Ishikawa (cell line): Measurements from ENCODE around the gene SHC1.

Experiments used
- CEBPB ChIP-seq: IDR thresholded peaks from 2 replicates; pipeline ENCODE4 v1.6.1; 2012
- CREB1 ChIP-seq: IDR thresholded peaks from 2 replicates; pipeline ENCODE4 v1.6.1; 2012; ENCODE audit warnings: low read depth
- EGR1 ChIP-seq: IDR thresholded peaks from 2 replicates; pipeline ENCODE4 v1.6.1; 2012
- EP300 ChIP-seq: IDR thresholded peaks from 2 replicates; pipeline ENCODE4 v1.6.1; 2012; ENCODE audit warnings: borderline replicate concordance
- FOXM1 ChIP-seq: IDR thresholded peaks from 2 replicates; pipeline ENCODE4 v1.6.1; 2012; ENCODE audit warnings: low read depth, borderline replicate concordance
- NFIC ChIP-seq: IDR thresholded peaks from 2 replicates; pipeline ENCODE4 v1.6.1; 2012
- RAD21 ChIP-seq: IDR thresholded peaks from 2 replicates; pipeline ENCODE4 v1.6.1; 2012; ENCODE audit warnings: low read depth
- REST ChIP-seq: IDR thresholded peaks from 2 replicates; pipeline ENCODE4 v1.6.1; 2012; ENCODE audit warnings: low read depth, mild to moderate bottlenecking
- TAF1 ChIP-seq: IDR thresholded peaks from 2 replicates; pipeline ENCODE4 v1.6.1; 2012; ENCODE audit warnings: low read depth, mild to moderate bottlenecking
- TCF12 ChIP-seq: IDR thresholded peaks from 2 replicates; pipeline ENCODE4 v1.6.1; 2012; ENCODE audit warnings: low read depth
- TEAD4 ChIP-seq: IDR thresholded peaks from 2 replicates; pipeline ENCODE4 v1.6.1; 2012
- YY1 ChIP-seq: IDR thresholded peaks from 2 replicates; pipeline ENCODE4 v1.6.1; 2012; ENCODE audit warnings: low read depth
- ZBTB7A ChIP-seq: IDR thresholded peaks from 2 replicates; pipeline ENCODE4 v1.6.1; 2012; ENCODE audit warnings: low read depth
- TF ChIP-seq, protein P1 (sequence below): IDR thresholded peaks from 2 replicates; pipeline ENCODE4 v1.6.1; 2012

The SHC1 gene

DNA sequence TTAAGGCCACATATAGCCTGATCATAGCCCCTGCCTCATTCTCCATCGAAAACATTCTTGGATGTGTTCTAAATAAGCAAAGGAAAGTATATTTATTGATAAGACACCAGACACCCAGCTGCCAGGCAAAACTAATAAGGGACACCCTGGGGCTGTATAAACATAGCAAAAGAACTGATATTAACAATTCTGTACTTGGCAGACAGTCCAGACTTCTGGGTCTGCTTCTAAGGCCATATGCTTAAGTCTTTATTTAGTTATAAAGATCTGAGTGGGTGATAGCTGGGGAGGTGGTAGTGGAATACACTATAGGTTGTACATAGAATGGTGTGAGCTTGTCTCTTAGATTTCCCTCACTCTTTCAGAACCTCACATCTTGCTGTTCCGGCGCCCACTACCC, 7.8 kb upstream of the SHC1 start:
- no peak for TF ChIP-seq CREB1
- no peak for TF ChIP-seq YY1
- TF ChIP-seq TCF12: no peak
- TF ChIP-seq ZBTB7A: no peak
- no peak for TF ChIP-seq REST
- TF ChIP-seq FOXM1: no peak
- no peak for TF ChIP-seq RAD21
- TF ChIP-seq, protein P1, sequence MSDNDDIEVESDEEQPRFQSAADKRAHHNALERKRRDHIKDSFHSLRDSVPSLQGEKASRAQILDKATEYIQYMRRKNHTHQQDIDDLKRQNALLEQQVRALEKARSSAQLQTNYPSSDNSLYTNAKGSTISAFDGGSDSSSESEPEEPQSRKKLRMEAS: no peak
- TF ChIP-seq NFIC: no peak
- TF ChIP-seq CEBPB: no peak

DNA sequence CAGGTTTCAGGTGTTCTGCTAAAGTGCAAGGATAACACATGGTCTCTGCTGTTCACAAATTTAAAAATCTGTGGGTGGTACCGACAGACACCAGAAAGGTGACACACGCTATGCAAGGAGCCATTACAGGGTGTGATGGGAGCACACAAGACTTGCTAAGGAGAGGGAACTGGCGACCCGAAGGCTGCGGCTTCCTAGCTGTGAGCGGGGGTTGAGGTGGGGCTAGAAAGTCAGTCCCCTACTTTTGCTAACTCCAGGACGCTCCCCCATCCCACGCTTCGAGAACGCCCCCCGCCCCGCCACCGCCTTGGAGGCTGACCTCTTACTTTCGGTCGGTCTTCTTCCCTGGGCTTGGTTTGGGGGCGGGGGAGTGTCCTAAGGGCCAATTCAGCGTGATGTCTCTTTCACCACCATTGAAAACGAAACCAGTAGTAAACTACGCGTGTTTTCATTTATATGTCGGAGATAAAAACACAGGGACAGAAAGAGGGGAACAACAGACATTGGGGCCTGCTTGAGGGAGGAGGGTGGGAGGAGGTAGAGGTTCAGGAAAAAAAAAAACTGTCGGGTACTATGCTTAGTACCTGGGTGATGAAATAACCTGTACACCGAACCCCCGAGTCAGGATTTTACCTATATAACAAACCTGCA, 5.0 kb upstream of the SHC1 start:
- TF ChIP-seq, protein P1: 0 out of 2 replicates have a peak, but pooled peaks have one; percentile 16
- TF ChIP-seq EGR1: no peak
- TF ChIP-seq TEAD4: 0 out of 2 replicates have a peak, but pooled peaks have one; percentile 7

GRCh38 chr1:154974808-154975408, 4.4 kb upstream of the SHC1 start:
- TF ChIP-seq TAF1 (0 out of 2 replicates have a peak, but pooled peaks have one; percentile 13), CEBPB (no peak)
- TF ChIP-seq, protein P1: no peak; the same call in 1 of the 2 replicates

DNA sequence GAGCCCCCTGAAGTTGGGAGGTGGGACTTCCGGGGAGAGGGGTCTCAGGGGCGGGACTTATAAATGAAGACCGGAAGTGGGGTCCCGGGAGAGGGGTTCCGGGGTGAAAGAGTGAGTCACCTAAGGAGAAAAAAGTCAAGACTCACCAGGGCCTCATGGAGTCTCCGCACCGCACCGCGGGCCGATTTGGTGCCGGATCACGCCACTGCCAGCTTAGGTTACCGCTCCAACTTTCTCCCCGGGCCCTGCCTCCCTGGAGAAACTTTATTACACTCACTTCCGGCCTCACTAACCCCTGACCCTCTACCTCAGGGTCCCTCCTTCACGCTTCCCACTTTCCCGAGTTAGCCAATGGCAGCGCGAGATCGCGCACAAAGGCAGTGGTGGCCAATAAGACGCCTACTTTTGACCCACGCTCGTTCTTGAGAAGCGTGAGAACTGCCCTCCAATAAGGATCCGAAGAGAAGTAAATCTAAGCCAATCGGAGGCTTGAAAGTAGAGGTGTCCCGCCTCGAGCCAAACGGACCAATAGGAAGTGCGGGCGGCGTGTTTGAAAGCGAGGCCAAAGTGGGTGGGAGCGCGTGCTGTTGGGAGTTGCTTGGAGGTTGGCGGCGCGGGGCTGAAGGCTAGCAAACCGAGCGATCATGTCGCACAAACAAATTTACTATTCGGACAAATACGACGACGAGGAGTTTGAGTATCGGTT, 3.7 kb upstream of the SHC1 start, which contains the start of gene CKS1B:
TSS of gene CKS1B (plus strand) at position 580 of the 706 bp plus-strand sequence. CDS start at position 645, 65 bp downstream.
- TF ChIP-seq TAF1 (peak; percentile 72), TCF12 (no peak; the same call in 1 of the 2 replicates), YY1 (no peak), NFIC (peak; percentile 35; the same call in 1 of the 2 replicates), CREB1 (peak; percentile 54; the same call in 1 of the 2 replicates), ZBTB7A (peak; percentile 99)
- TF ChIP-seq, protein P1: peak; percentile 97

- TF ChIP-seq CEBPB (no peak), REST (no peak), TAF1 (no peak; the same call in 1 of the 2 replicates), RAD21 (no peak), TEAD4 (no peak), CREB1 (no peak), EP300 (no peak)
- TF ChIP-seq, protein P1: no peak
Measured at GRCh38 chr1:154973344-154974101, 3.0 kb upstream of the SHC1 start.
